GM12864 (cell line): ENCODE data around the gene PLEKHJ1.

Experiments used
- DNase-seq: peaks from one replicate; pipeline ENCODE4 v3.0.0-alpha.2; 2011; ENCODE audit warnings: low read depth
- H3K4me3 ChIP-seq: 2 replicates; pipeline ENCODE4 v1.5.1; 2011; ENCODE audit warnings: mild to moderate bottlenecking, low read depth, low read length, control low read depth
- TF ChIP-seq, protein P1 (sequence below): IDR thresholded peaks from 2 replicates; pipeline ENCODE4 v1.5.1; 2011; ENCODE audit warnings: low read depth, mild to moderate bottlenecking, moderate library complexity, low read length, control low read depth, inconsistent platforms; ENCODE audit errors: missing control alignments

Gene PLEKHJ1

DNA sequence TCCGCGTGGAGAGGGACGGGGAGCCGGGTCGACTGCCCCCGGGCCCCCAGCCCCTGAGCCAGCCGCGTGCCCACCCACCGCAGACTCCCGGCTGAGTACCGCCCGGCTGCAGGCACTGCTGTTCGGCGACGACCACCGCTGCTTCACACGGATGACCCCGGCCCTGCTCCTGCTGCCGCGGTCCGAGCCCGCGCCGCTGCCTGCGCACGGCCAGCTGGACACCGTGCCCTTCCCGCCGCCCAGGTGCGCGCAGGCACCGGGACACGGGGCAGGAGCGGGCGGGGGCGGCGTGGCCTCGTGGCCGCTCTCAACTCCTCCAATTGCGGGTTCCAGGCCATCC lies 14.6 kb upstream of the PLEKHJ1 start:
- TF ChIP-seq, protein P1, sequence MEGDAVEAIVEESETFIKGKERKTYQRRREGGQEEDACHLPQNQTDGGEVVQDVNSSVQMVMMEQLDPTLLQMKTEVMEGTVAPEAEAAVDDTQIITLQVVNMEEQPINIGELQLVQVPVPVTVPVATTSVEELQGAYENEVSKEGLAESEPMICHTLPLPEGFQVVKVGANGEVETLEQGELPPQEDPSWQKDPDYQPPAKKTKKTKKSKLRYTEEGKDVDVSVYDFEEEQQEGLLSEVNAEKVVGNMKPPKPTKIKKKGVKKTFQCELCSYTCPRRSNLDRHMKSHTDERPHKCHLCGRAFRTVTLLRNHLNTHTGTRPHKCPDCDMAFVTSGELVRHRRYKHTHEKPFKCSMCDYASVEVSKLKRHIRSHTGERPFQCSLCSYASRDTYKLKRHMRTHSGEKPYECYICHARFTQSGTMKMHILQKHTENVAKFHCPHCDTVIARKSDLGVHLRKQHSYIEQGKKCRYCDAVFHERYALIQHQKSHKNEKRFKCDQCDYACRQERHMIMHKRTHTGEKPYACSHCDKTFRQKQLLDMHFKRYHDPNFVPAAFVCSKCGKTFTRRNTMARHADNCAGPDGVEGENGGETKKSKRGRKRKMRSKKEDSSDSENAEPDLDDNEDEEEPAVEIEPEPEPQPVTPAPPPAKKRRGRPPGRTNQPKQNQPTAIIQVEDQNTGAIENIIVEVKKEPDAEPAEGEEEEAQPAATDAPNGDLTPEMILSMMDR = no peak
- H3K4me3 ChIP-seq = no peak overlapping the region
- DNase-seq = no peak

DNA sequence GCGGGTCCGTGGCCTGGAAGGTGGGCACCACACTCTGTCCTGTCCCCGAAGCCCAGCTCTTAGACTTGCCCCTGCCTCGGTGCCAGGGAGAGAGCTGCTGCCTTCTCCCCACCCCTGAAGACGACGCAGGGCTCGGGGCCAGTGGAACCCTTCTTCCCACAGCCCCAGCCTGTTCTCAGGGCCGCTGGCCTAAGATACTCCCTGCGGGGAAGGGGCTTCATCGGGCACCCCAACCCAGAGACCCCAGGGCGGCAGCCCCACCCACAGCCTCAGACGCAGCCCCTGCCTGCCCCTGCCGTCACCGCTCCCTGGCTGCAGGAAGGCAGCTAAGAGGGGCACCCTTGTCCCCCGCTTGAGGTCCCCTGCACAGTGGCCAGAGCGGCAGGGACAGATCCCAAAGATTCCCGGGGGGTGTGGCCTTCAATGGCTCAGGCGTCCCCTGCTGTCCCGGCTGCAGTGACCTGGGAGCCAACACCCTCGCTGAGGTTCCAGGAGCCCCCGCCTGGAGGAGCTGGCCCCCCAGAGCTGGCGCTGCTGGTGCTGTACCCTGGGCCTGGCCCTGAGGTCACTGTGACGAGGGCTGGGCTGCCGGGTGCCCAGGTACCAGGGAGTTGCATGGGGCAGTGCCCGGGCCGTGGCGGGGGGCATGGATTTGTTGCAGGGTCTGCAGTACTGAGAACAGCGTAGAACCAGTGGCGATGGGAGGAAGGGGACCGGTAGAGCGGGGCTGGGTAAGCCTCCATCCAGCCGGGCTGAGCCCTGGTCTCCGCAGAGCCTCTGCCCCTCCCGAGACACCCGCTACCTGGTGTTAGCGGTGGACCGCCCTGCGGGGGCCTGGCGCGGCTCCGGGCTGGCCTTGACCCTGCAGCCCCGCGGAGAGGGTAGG lies 14.0 kb upstream of the PLEKHJ1 start:
- no peak for DNase-seq
- no peak overlapping the region for H3K4me3 ChIP-seq
- TF ChIP-seq, protein P1 = no peak

DNA sequence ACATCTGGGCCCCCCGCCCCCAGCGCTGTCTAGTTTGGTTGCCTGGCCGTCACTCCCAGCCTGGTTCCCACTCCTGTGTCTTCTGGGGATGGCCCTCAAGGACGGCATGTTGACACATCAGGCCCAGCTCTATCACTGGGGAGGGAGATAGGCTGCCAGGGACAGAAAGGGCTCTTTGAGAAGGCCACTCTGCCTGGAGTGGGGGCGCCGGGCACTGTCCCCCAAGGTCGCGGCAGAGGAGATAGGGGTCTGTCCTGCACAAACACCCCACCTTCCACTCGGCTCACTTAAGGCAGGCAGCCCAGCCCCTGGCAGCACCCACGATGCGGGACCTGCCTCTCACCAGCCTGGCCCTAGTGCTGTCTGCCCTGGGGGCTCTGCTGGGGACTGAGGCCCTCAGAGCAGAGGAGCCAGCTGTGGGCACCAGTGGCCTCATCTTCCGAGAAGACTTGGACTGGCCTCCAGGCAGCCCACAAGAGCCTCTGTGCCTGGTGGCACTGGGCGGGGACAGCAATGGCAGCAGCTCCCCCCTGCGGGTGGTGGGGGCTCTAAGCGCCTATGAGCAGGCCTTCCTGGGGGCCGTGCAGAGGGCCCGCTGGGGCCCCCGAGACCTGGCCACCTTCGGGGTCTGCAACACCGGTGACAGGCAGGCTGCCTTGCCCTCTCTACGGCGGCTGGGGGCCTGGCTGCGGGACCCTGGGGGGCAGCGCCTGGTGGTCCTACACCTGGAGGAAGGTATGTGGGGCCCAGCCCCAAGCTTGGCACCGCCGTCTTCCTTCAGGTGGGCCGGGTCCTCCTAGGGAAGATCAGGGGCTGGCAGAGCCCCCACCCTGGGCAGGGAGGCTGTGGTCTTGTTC lies 13.1 kb upstream of the PLEKHJ1 start, which contains the start of gene AMH:
AMH (plus strand) TSS at position 314 of the 857 bp plus-strand sequence; CDS start at position 324, 10 bp downstream.
- no peak for DNase-seq
- no peak within 1 kb of the TSS for H3K4me3 ChIP-seq
- TF ChIP-seq, protein P1 = no peak

DNA sequence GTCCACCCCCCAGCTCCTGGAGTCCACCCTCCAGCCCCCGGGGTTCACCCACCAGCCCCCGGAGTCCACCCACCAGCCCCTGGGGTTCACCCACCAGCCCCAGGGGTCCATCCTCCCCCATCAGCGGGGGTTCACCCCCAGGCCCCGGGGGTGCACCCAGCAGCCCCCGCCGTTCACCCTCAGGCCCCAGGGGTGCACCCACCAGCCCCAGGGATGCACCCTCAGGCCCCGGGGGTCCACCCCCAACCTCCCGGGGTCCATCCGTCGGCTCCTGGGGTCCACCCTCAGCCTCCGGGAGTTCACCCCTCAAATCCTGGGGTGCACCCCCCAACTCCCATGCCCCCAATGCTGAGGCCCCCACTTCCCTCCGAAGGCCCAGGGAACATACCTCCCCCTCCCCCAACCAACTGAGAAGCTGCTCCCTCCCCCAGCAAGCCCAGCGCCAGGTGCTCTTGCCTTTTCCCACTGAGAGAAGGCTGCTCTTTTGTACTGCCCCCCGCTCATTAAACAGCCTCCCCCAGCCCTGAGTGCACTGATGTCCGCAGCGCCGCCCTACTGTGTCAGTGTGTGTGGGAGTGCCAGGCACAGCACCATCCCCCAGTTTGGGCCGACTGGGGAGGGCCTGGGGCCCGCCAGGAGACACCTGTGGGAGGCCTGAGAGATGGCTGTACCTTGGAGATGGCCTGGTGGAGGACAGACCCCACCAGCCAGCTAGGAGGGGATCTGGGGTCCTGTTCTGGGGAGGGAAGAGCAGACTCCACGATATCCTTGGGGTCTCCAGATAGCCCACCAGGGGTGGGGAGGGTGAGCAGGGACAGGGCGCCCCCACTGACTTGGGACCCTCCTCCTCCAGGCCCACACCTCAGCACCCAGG lies 12.2 kb upstream of the PLEKHJ1 start:
- no peak for DNase-seq
- TF ChIP-seq, protein P1 = no peak
- H3K4me3 ChIP-seq = no peak overlapping the region

DNA sequence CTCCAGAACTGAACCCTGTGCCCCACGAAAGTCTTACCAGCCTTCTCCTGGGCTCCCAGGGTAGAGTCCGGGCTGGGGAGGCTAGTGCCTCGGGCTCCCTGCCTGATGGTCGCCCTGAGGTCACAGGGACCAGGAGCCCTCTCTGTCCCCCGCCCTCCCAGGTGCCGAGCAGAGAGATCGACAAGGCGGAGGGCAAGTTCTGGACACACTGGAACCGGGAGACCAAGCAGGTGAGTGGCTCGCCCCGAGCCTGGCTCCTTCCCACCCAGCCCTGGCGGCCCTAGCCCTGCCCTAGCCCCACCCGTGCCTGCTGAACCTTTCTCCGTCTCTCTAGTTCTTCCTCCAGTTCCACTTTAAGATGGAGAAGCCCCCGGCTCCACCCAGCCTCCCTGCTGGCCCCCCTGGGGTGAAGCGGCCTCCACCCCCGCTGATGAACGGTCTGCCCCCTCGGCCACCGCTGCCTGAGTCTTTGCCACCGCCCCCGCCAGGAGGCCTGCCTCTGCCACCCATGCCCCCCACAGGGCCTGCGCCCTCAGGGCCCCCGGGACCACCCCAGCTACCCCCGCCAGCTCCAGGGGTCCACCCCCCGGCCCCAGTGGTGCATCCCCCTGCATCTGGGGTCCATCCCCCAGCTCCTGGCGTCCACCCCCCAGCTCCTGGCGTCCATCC lies 11.4 kb upstream of the PLEKHJ1 start:
- H3K4me3 ChIP-seq = no peak overlapping the region
- no peak for DNase-seq

More for the DNA sequence above, 11.4 kb upstream of the PLEKHJ1 start:
- TF ChIP-seq, protein P1 = no peak
